TTC549 (cell line): ENCODE results near the gene ZNF276.
"Not testable (repeated sequence)": the region's sequence is repeated elsewhere in the genome, so short reads cannot be mapped to it uniquely, and the experiment has no call there.

Experiments
- FAIRE-seq: peaks from 2 replicates; lab custom pipeline; 2012; peaks lifted over from hg19 to GRCh38; lab: Jason Lieb, UNC

The ZNF276 gene, protein sequence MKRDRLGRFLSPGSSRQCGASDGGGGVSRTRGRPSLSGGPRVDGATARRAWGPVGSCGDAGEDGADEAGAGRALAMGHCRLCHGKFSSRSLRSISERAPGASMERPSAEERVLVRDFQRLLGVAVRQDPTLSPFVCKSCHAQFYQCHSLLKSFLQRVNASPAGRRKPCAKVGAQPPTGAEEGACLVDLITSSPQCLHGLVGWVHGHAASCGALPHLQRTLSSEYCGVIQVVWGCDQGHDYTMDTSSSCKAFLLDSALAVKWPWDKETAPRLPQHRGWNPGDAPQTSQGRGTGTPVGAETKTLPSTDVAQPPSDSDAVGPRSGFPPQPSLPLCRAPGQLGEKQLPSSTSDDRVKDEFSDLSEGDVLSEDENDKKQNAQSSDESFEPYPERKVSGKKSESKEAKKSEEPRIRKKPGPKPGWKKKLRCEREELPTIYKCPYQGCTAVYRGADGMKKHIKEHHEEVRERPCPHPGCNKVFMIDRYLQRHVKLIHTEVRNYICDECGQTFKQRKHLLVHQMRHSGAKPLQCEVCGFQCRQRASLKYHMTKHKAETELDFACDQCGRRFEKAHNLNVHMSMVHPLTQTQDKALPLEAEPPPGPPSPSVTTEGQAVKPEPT

GRCh38 chr16:89720813-89721545 is at the start of gene ZNF276, which contains the start of gene VPS9D1:
TSS of gene ZNF276 (plus strand) at chr16:89721537. CDS start at chr16:89721641, 104 bp downstream.
TSS of gene VPS9D1 (minus strand) at chr16:89720898. CDS start at chr16:89720861, 37 bp downstream.
- FAIRE-seq: no peak

- not testable (repeated sequence) for FAIRE-seq
These were observed 49.8 kb upstream of the ZNF276 start for GRCh38 chr16:89671565-89671964.

DNA sequence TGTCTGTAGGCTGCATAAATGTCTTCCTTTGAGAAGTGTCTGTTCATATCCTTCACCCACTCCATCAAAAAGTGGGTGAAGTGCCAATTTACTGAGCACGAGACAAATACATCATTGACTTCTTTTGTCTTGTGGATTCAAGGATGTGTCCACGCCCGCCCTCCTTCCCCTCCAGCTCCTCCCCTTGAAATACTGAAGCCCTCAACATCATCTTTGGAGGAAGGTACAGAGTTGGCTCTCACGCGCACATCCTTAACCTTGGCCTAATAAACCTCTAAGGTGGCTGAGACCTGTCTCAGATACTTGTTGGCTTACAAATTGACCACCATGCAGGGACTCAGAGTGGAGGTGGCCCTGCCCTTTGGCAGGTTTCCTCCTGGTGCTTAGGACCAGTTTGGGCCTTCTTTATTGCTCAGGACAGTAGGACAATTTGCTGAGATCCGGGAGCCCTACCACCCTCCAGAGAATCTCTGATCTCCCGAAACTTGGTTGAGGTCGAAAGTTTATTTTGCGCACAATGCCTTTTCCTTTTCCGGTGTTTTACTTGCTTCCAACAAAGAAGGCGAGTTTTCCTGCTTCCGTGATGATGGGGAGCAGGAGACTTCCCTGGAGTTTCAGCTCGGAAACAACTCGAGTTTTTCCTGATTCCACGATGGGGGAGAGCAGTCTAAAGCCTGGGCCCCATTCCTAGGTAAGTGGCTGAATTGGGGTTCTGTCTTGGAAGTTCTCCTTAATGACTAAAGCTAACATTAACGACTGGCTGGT is 49.0 kb upstream of the ZNF276 start:
- FAIRE-seq: no peak

- FAIRE-seq: no peak
These were observed 43.1 kb upstream of the ZNF276 start for GRCh38 chr16:89678258-89678657.

- no peak for FAIRE-seq
These were observed 35.4 kb upstream of the ZNF276 start for GRCh38 chr16:89685916-89686315.

GRCh38 chr16:89686520-89687091 is 34.7 kb upstream of the ZNF276 start, which contains the start of gene CDK10:
TSS of gene CDK10 (plus strand) at chr16:89686689. CDS start at chr16:89686711, 22 bp downstream.
- no peak for FAIRE-seq

GRCh38 chr16:89687092-89687940 is 34.0 kb upstream of the ZNF276 start:
- no peak for FAIRE-seq

- no peak for FAIRE-seq
These were observed 32.9 kb upstream of the ZNF276 start for GRCh38 chr16:89688395-89688794.

- no peak for FAIRE-seq
These were observed 32.2 kb upstream of the ZNF276 start for GRCh38 chr16:89689142-89689541.

DNA sequence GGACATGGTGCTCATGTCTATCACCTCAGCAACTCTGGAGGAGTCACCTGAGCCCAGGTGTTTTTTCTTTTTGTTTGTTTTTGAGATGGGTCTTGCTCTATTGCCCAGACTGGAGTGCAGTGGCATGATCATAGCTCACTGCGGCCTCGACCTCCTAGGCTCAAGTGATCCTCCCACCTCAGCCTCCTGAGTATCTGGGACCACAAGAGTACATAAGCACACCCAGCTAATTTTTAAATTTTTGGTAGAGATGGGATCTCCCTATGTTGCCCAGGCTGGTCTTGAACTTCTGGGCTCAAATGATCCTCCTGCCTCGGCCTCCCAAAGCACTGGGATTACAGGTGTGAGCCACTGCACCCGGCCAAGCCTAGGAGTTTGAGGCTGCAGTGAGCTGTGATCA is 31.7 kb upstream of the ZNF276 start:
- FAIRE-seq: not testable (repeated sequence)

DNA sequence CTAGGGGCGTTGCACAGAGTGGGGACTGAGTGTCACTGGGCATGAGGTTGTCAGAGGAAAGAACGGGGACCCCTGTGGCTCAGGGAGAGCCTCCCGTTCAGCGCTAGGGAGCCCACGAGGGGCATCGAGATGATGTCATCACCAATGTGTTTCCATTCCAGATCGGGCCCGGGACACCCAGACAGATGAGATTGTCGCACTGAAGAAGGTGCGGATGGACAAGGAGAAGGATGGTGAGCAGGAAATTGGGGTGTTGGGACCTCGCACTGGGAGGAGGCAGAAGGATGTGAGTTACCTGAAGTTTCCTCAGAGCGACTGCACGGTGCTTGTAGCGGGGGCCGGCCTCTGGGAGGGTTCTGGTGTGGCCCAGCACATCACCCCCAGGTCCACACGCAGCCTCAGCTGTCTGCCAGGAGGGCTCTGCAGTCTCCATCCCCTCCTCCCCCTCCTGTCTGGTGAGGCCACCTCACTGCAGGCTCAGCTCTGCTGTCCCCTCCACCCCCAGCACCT is 30.9 kb upstream of the ZNF276 start:
- FAIRE-seq: no peak

DNA sequence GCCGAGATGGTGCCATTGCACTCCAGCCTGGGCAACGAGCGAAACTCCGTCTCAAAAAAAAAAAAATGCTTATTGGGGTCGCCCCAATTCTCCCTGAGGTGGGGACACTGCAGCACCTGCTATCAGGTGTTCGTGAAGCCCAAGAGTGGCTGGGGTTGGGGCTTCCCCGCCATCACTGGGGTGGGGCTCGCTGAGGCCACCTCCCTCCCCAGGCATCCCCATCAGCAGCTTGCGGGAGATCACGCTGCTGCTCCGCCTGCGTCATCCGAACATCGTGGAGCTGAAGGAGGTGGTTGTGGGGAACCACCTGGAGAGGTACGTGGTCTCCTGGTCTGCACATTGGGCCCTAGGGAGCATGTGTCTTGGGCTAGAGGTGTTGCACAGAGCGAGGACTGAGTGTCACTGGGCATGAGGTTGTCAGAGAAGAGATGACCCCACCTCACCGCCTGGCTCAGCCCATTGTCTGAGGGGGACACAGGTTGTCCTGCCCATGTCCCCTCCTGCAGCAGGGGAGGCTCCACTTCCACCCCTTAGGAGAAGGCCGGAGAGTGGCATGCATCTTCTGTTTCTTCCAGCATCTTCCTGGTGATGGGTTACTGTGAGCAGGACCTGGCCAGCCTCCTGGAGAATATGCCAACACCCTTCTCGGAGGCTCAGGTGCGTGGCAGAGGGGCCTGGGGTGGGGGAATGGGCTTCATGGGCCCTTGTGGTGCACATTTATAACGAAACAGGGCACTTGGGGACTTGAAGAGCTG is 29.9 kb upstream of the ZNF276 start:
- no peak for FAIRE-seq

- FAIRE-seq: no peak
These were observed 29.3 kb upstream of the ZNF276 start for GRCh38 chr16:89691986-89692569.

DNA sequence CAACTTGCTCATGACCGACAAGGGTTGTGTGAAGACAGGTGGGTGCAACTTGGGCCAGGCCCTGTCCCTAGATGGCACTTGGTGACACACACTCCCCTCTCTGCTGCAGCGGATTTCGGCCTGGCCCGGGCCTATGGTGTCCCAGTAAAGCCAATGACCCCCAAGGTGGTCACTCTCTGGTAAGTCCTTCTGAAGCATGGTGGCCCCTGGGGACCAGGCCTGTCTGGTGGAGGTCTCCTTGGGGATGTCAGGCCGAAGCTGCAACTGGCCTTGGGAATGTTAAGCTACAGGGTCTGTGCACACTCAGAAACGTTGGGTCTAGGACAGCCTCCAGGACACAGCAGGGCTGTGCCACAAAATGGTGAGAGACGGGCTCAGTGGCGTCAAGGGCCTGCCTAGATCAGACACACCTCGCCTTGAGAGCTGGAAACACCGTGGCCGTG is 28.0 kb upstream of the ZNF276 start:
- no peak for FAIRE-seq

GRCh38 chr16:89693931-89694783 is 27.2 kb upstream of the ZNF276 start:
- no peak for FAIRE-seq

GRCh38 chr16:89694784-89695085 is 26.6 kb upstream of the ZNF276 start:
- not testable (repeated sequence) for FAIRE-seq

- no peak for FAIRE-seq
These were observed 26.1 kb upstream of the ZNF276 start for GRCh38 chr16:89695086-89695874.
